Left ventricle myocardium inferior (tissue), 1 donor: ENCODE measurements around the gene EIF3B. TPM values are rescaled to one million over a fixed set of nuclear protein-coding genes. Genes with fewer than 3 reads are reported as not detected.
"Not testable (repeated sequence)": the region's sequence is repeated elsewhere in the genome, so short reads cannot be mapped to it uniquely, and the experiment has no call there.

Experiments used
- DNase-seq: peaks from one replicate; pipeline ENCODE4 v3.0.0-alpha.2; 2020
- H3K27ac ChIP-seq: fragments of 200-600 bp; replicated peaks from 2 replicates; pipeline ENCODE4 v1.8.0; 2021
- H3K27me3 ChIP-seq: fragments of 200-600 bp; 2 replicates; pipeline ENCODE4 v1.8.0; 2021; ENCODE audit warnings: low read depth
- H3K36me3 ChIP-seq: fragments of 200-600 bp; 2 replicates; pipeline ENCODE4 v1.8.0; 2021
- H3K4me1 ChIP-seq: fragments of 200-600 bp; 2 replicates; pipeline ENCODE4 v1.8.0; 2021
- H3K4me3 ChIP-seq: fragments of 200-600 bp; 2 replicates; pipeline ENCODE4 v1.8.0; 2021; ENCODE audit warnings: mild to moderate bottlenecking, moderate library complexity
- H3K9me3 ChIP-seq: fragments of 200-600 bp; replicated peaks from 2 replicates; pipeline ENCODE4 v1.8.0; 2021
- intact Hi-C: fragments of 100-400 bp; cut with micrococcal nuclease; formaldehyde crosslinking; loops from one replicate; pipeline ENCODE4 v1.11.0; 2022
- total RNA-seq: library from RNA; stranded (reverse); fragmentation: NEBNext Ultra II Directional; extraction: Animal tissue kit (Norgen Biotek cat#: 25700); gene quantifications from one replicate; pipeline ENCODE4 v1.2.1, GENCODE V29; 2021
- TF ChIP-seq, protein P1 (sequence below): fragments of 200-600 bp; IDR thresholded peaks from 2 replicates; pipeline ENCODE4 v1.8.0; 2021; ENCODE audit warnings: antibody characterized with exemption, mild to moderate bottlenecking, borderline replicate concordance
- donor health status: DM: no; HTN: yes; CAD: no; lungs with severe emphysema.

EIF3B gene
- total RNA-seq, 1 donor from 2014 or later: 68.9 TPM

DNA sequence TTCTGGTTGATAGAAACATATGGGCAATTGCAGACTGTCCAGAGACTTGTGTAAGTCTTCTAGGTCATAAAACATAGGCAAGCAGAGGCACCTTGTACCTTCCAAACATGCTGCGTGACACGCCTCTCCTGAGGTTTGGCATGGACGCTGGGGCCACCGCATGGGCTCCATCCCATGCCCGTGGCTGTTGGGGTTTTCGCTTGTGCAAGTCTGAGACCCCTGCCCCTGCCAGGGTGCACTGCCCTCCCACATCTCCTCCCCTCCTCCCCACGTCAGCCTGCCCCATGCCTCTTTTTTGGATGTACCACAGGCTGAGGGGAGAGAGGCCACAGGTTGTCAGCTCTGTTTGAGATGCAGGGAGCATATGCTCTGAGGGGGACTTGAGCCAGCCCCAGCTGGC is 19.0 kb downstream of the EIF3B start:
- intact Hi-C loops: no loop called here
- DNase-seq: no peak
- no peak overlapping the region for H3K27ac ChIP-seq

DNA sequence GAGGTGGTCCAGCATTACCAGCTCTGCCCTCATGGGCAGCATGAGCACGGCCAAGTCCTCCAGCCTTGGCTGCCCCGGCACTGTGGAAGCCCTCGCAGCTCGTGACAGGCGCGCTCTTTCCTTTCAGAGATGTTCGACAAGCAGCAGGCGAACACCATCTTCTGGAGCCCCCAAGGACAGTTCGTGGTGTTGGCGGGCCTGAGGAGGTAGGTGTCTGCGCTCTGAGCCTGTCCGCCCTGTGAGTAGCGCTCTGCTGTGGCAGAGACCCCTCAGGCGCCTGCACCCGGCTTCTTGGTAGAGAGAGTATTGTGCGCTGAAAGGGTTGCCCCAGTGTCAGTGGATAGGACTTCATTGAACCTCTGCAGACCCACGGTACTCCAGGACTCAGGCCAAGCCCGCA is 19.8 kb downstream of the EIF3B start:
- Histone ChIP-seq H3K27ac (no peak overlapping the region), H3K36me3 (peaks cover 89% of the 10 kb centered on the region), H3K4me3 (no peak overlapping the region), H3K9me3 (no peaks in the 10 kb centered on the region), H3K4me1 (peaks cover 4% of the 10 kb centered on the region), H3K27me3 (no peaks in the 10 kb centered on the region)
- TF ChIP-seq, protein P1, sequence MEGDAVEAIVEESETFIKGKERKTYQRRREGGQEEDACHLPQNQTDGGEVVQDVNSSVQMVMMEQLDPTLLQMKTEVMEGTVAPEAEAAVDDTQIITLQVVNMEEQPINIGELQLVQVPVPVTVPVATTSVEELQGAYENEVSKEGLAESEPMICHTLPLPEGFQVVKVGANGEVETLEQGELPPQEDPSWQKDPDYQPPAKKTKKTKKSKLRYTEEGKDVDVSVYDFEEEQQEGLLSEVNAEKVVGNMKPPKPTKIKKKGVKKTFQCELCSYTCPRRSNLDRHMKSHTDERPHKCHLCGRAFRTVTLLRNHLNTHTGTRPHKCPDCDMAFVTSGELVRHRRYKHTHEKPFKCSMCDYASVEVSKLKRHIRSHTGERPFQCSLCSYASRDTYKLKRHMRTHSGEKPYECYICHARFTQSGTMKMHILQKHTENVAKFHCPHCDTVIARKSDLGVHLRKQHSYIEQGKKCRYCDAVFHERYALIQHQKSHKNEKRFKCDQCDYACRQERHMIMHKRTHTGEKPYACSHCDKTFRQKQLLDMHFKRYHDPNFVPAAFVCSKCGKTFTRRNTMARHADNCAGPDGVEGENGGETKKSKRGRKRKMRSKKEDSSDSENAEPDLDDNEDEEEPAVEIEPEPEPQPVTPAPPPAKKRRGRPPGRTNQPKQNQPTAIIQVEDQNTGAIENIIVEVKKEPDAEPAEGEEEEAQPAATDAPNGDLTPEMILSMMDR: no peak
- DNase-seq: no peak
- intact Hi-C loops: no loop called here

More for the DNA sequence above, 19.0 kb downstream of the EIF3B start:
- Histone ChIP-seq H3K36me3 (peaks cover 89% of the 10 kb centered on the region), H3K4me1 (peaks cover 4% of the 10 kb centered on the region), H3K9me3 (no peaks in the 10 kb centered on the region), H3K4me3 (no peak overlapping the region), H3K27me3 (no peaks in the 10 kb centered on the region)
- TF ChIP-seq, protein P1: no peak

DNA sequence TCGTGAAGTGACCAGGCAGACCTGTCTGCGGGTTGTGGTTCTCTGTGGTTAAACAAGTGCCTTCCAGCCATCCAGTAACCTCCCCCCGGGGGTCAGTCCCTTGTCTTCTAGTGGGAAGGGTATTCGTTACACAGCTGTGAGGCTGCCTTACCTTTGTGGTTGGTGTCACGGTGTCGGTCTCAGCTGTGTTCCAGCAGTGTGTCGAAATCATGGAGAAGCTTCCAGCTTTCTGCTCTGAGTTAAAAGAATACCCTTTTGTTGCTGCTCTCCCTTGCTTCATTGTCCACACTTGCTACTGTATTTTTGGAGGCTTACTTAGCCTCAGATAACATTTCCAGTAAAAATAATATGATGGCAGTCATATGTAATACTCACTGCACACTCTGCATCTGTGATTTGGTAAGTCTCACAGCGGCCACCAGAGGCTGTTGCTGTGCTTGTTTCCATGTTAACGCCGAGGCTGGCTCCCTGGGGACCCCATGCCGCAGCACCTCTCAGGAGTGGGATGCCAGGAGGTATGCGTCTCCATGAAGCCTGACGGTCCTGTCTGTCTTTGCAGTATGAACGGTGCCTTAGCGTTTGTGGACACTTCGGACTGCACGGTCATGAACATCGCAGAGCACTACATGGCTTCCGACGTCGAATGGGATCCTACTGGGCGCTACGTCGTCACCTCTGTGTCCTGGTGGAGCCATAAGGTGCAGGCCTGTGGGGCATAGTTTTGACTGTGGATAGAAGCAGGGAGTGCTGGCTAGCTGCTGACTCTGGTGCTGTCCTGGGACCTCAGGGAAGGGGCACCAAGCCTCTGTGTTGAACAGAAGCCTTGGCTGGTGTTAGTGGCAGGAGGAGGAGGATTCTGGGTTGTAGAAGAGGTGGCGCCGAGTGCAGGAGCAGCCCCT is 20.5 kb downstream of the EIF3B start:
- Histone ChIP-seq H3K4me1 (peaks cover 4% of the 10 kb centered on the region), H3K27me3 (no peaks in the 10 kb centered on the region), H3K27ac (no peak overlapping the region), H3K9me3 (no peaks in the 10 kb centered on the region), H3K36me3 (peaks cover 89% of the 10 kb centered on the region), H3K4me3 (no peak overlapping the region)
- DNase-seq: no peak
- TF ChIP-seq, protein P1: no peak
- intact Hi-C loops: no loop called here

- no peaks in the 10 kb centered on the region for H3K27me3 ChIP-seq
- TF ChIP-seq, protein P1: no peak
- no peak for DNase-seq
- H3K4me1 ChIP-seq: peaks cover 4% of the 10 kb centered on the region
- H3K4me3 ChIP-seq: no peak overlapping the region
- no peak overlapping the region for H3K27ac ChIP-seq
- peaks cover 89% of the 10 kb centered on the region for H3K36me3 ChIP-seq
- intact Hi-C loops: no loop called here
- H3K9me3 ChIP-seq: no peaks in the 10 kb centered on the region
These were observed 21.9 kb downstream of the EIF3B start for GRCh38 chr7:2376351-2377154.

DNA sequence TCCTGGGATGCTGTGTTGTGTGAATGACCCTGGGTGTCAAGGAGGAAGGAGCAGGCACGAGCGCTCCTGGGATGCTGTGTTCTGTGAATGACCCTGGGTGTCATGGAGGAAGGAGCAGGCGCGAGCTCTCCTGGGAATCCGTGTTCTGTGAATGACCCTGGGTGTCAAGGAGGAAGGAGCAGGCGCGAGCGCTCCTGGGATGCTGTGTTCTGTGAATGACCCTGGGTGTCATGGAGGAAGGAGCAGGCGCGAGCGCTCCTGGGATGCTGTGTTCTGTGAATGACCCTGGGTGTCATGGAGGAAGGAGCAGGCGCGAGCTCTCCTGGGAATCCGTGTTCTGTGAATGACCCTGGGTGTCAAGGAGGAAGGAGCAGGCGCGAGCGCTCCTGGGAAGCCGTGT is 22.9 kb downstream of the EIF3B start:
- DNase-seq, H3K27me3 ChIP-seq, H3K27ac ChIP-seq, H3K9me3 ChIP-seq, intact Hi-C loops, H3K4me1 ChIP-seq, H3K4me3 ChIP-seq: not testable (repeated sequence)
- peaks cover 87% of the 10 kb centered on the region for H3K36me3 ChIP-seq

GRCh38 chr7:2378125-2378524 is 23.5 kb downstream of the EIF3B start:
- H3K36me3 ChIP-seq: peaks cover 80% of the 10 kb centered on the region
- H3K4me3 ChIP-seq, DNase-seq, H3K27me3 ChIP-seq, H3K9me3 ChIP-seq, H3K4me1 ChIP-seq, intact Hi-C loops, H3K27ac ChIP-seq: not testable (repeated sequence)
